HG03575 (cell line): ENCODE measurements around the gene CCDC15.
"Not testable (repeated sequence)": the region's sequence is repeated elsewhere in the genome, so short reads cannot be mapped to it uniquely, and the experiment has no call there.

ENCODE experiments used
- ATAC-seq: cut with Tn5 transposase; IDR thresholded peaks from one replicate; pipeline ENCODE4 v1.9.1; 2021; ENCODE audit not compliant: unreplicated experiment, insufficient number of reproducible peaks, low FRiP score; ENCODE audit errors: extremely low read depth

Gene CCDC15

GRCh38 chr11:124983674-124984511 is 29.9 kb downstream of the CCDC15 start:
- ATAC-seq: no peak

GRCh38 chr11:124984512-124984854 is 30.5 kb downstream of the CCDC15 start:
- ATAC-seq: no peak

- no peak for ATAC-seq
Observed at GRCh38 chr11:124987096-124987495, 33.1 kb downstream of the CCDC15 start.

- ATAC-seq: no peak
Observed at GRCh38 chr11:124988063-124988462, 34.1 kb downstream of the CCDC15 start.

- ATAC-seq: no peak
Observed at GRCh38 chr11:125001079-125001778, 47.2 kb downstream of the CCDC15 start.

GRCh38 chr11:125001849-125002248 is 47.8 kb downstream of the CCDC15 start:
- no peak for ATAC-seq

GRCh38 chr11:125005491-125005890 is 51.5 kb downstream of the CCDC15 start:
- ATAC-seq: no peak

GRCh38 chr11:125016413-125016812 is 62.4 kb downstream of the CCDC15 start:
- no peak for ATAC-seq

- no peak for ATAC-seq
Observed at GRCh38 chr11:125020342-125020741, 66.3 kb downstream of the CCDC15 start.

- no peak for ATAC-seq
Observed at GRCh38 chr11:125022551-125022950, 68.5 kb downstream of the CCDC15 start.

GRCh38 chr11:125025968-125026367 is 72.0 kb downstream of the CCDC15 start:
- no peak for ATAC-seq

- not testable (repeated sequence) for ATAC-seq
Observed at GRCh38 chr11:125029431-125029830, 75.4 kb downstream of the CCDC15 start.

- no peak for ATAC-seq
Observed at GRCh38 chr11:125036933-125037332, 82.9 kb downstream of the CCDC15 start.

- ATAC-seq: no peak
Observed at GRCh38 chr11:125049164-125049792, 95.3 kb downstream of the CCDC15 start.

GRCh38 chr11:125052047-125052446 is 98.0 kb downstream of the CCDC15 start:
- ATAC-seq: no peak

GRCh38 chr11:125053167-125053566 is 99.2 kb downstream of the CCDC15 start:
- no peak for ATAC-seq

GRCh38 chr11:125055107-125055715 is 101.2 kb downstream of the CCDC15 start:
- ATAC-seq: no peak

GRCh38 chr11:125056111-125056510 is 102.1 kb downstream of the CCDC15 start:
- ATAC-seq: not testable (repeated sequence)

- no peak for ATAC-seq
Observed at GRCh38 chr11:125056931-125057692, 103.1 kb downstream of the CCDC15 start.
